MV-4-11 (cell line): Measurements from ENCODE around the gene KHNYN.
"Not testable (repeated sequence)": the region's sequence is repeated elsewhere in the genome, so short reads cannot be mapped to it uniquely, and the experiment has no call there.

ENCODE experiments used
- DNase-seq: peaks from one replicate; lab custom pipeline; 2025; lab: John Stamatoyannopoulos, UW

The KHNYN gene

DNA sequence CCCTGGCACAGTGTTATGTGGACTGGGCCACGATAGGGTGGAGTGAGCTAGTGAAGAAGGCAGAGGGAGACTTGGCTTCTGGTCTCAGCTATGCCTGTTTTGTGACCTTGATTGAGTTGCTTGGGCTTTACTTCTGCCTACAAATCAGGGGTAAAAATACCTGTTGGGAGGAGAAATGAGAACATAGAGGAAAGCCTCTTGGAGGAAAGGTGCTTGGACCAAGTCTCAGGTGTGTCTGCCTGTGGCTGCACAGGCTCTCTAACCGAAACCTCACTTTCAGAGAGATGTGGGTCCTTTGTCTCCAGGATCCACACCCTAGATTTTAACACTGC, 7.9 kb downstream of the KHNYN start:
- DNase-seq, result no peak

- peak; percentile 79 for DNase-seq
Measured at GRCh38 chr14:24438223-24439097, 8.7 kb downstream of the KHNYN start.

GRCh38 chr14:24439257-24439656, 9.5 kb downstream of the KHNYN start:
- DNase-seq, result no peak

GRCh38 chr14:24439830-24440605, 10.3 kb downstream of the KHNYN start:
- no peak for DNase-seq

- DNase-seq, result no peak
Measured at GRCh38 chr14:24440606-24441399, 11.0 kb downstream of the KHNYN start.

GRCh38 chr14:24441485-24441884, 11.7 kb downstream of the KHNYN start:
- no peak for DNase-seq

DNA sequence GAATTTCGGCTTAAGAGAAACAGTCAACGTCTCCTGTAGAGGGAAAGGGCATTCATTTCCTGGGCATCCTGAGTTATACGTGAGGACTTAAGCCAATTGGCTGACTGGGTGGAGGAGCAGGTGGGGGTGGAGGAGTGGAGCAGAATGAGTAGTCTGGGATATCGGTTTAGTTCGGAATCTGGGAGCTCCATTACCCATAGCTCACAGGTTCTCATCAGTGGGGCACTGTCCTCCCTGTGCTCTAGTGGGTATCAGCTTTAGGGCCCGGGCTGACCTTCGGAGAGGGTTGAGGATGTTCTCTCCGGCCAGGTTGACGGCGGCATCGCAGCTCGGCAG, 12.1 kb downstream of the KHNYN start:
- no peak for DNase-seq

DNA sequence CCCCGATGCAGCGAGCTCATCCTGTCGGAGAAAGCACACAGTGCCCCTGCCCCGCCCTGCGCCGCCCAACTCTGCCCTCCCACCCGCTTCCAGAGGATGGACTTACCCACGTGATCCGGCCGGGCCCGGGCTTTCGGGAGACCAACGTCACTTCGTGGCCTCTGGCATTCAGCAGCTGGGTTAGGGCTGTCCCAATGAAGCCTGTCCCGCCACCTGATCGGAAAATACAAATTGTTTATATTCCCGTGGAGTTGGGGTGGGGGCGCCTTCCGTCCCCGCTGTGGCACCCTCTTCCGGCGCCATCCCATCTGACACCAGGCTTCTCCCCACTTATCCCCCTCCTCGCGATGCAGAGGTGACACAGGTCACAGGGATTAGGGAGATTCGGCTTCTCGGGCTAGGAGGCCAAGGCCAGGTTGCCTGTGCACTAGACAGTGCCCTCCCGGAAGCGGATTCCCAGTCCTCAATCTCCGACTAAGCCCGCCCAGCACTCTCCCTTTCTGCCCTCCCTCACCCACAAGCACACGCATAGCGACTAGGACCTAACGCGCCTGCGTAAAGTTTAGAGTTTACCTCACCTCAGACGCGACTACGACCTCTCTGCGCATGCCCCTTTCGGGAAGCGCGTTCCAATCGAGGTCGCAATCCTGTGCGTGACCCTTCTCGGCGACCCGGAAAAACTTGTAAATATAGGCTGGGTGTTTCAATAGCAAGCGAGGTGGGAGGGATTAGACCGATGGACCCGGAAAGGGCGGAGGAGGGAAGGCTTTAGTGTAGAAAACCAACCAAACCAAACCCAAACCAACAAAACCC, 12.7 kb downstream of the KHNYN start, which contains the start of gene SDR39U1:
Gene SDR39U1, minus strand, starts transcription at position 537 of the 813 bp plus-strand sequence. Its CDS starts 7 bp downstream, at position 530.
- peak; percentile 99 for DNase-seq

DNA sequence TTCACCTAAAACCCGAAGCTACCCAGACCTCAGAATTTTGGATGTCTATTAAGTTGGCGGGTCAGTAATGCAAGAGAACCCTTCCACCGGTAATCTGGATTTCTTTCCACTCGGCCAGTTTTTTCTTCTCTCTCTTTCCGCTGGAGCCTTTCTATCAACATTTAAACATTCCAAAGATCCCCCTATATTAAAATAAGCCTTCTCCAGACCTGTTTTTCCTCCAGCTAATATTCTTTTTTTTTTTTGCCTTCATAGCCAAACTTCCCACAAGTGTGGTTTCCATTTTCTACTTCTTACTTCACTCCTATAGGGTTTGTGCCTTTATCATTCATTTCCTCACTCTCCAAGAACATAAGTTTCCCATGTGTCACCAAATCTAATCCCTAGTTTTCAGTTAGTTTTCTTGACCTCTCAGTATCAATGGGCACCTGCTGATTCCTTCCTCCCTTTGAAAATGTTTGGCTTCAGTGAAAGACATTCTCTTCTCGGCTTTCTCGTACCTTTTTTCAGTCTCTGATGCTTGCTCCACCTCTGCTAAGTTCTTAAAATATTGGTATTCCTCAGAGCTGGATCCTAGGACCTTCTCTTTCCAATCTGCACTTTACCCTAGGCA, 13.4 kb downstream of the KHNYN start:
- peak; percentile 4 for DNase-seq

DNA sequence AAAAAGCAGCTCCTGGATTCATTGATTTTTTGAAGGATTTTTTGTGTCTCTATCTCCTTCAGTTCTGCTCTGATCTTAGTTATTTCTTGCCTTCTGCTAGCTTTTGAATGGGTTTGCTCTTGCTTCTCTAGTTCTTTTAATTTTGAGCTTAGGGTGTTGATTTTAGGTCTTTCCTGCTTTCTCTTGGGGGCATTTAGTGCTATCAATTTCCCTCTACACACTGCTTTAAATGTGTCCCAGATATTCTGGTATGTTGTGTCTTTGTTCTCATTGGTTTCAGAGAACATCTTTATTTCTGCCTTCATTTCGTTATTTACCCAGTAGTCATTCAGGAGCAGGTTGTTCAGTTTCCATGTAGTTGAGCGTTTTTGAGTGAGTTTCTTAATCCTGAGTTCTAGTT, 21.1 kb downstream of the KHNYN start:
- not testable (repeated sequence) for DNase-seq

- DNase-seq, result no peak
Measured at GRCh38 chr14:24456980-24457379, 27.2 kb downstream of the KHNYN start.

DNA sequence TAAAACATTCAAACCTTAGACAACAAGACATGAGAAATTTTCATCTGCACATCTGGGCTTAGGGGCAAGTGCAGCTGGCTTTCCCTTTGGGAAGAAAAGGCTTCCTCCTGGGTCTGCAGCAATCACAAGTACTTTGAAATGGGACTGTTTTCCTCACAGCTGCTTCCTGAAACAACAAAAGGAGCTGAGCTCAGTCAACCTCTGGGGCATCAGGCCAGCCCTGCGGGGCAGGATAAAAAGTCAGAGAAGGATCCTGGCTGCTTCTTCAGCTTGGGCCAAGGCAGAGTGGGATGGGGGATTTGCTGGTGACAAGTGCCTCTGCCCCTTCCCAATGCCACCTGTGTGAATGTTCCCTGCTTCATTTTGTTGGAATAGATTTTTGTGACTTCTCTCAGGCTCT, 29.0 kb downstream of the KHNYN start:
- DNase-seq, result no peak

- no peak for DNase-seq
Measured at GRCh38 chr14:24459331-24459730, 29.6 kb downstream of the KHNYN start.

GRCh38 chr14:24461336-24461735, 31.6 kb downstream of the KHNYN start:
- DNase-seq, result no peak

- no peak for DNase-seq
Measured at GRCh38 chr14:24463017-24463883, 33.5 kb downstream of the KHNYN start.

GRCh38 chr14:24463884-24464785, 34.4 kb downstream of the KHNYN start:
- no peak for DNase-seq

GRCh38 chr14:24465368-24465767, 35.6 kb downstream of the KHNYN start:
- no peak for DNase-seq

- DNase-seq, result no peak
Measured at GRCh38 chr14:24465805-24466204, 36.1 kb downstream of the KHNYN start.

DNA sequence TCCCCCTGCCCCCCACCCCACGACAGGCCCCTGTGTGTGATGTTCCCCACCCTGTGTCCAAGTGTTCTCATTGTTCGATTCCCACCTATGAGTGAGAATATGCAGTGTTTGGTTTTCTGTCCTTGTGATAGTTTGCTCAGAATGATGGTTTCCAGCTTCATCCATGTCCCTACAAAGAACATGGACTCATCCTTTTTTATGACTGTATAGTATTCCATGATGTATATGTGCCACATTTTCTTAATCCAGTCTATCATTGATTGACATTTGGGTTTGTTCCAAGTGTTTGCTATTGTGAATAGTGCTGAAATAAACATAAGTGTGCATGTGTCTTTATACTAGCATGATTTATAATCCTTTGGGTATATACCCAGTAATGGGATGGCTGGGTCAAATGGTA, 40.7 kb downstream of the KHNYN start:
- DNase-seq, result not testable (repeated sequence)
